GM10266 (cell line): ENCODE data around the gene IL13.

Source experiments
- DNase-seq: peaks from one replicate; pipeline ENCODE4 v3.0.0; 2012; ENCODE audit errors: extremely low spot score
- TF ChIP-seq, protein P1 (sequence below): IDR thresholded peaks from 2 replicates; pipeline ENCODE4 v1.5.1; 2012; ENCODE audit warnings: mild to moderate bottlenecking, low read depth; ENCODE audit not compliant: control insufficient read depth, insufficient read depth; ENCODE audit errors: missing control alignments

Gene IL13

GRCh38 chr5:132657676-132658380 is at the start of gene IL13:
Gene IL13, plus strand, starts transcription at chr5:132658173. Its CDS starts 14 bp downstream, at chr5:132658187.
- TF ChIP-seq, protein P1, sequence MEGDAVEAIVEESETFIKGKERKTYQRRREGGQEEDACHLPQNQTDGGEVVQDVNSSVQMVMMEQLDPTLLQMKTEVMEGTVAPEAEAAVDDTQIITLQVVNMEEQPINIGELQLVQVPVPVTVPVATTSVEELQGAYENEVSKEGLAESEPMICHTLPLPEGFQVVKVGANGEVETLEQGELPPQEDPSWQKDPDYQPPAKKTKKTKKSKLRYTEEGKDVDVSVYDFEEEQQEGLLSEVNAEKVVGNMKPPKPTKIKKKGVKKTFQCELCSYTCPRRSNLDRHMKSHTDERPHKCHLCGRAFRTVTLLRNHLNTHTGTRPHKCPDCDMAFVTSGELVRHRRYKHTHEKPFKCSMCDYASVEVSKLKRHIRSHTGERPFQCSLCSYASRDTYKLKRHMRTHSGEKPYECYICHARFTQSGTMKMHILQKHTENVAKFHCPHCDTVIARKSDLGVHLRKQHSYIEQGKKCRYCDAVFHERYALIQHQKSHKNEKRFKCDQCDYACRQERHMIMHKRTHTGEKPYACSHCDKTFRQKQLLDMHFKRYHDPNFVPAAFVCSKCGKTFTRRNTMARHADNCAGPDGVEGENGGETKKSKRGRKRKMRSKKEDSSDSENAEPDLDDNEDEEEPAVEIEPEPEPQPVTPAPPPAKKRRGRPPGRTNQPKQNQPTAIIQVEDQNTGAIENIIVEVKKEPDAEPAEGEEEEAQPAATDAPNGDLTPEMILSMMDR, result no peak
- DNase-seq, result no peak

DNA sequence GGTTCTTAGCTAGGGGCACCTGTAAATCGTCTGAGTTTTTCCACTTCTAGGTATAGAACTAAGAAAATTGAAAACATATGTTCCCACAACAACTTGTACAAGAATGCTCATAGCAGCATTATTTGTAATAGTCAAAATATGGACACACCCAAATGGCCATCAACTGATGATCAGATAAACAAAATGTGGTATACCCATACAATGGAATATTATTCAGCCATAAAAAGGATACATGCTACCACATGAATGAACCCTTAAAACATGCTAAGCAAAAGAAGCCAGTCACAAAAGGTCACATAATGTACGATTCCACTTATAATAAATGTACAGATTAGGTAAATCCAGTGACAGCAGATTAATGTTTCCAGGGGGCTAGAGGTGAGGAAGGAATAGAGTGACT is 46.0 kb upstream of the IL13 start:
- TF ChIP-seq, protein P1, result no peak
- no peak for DNase-seq

DNA sequence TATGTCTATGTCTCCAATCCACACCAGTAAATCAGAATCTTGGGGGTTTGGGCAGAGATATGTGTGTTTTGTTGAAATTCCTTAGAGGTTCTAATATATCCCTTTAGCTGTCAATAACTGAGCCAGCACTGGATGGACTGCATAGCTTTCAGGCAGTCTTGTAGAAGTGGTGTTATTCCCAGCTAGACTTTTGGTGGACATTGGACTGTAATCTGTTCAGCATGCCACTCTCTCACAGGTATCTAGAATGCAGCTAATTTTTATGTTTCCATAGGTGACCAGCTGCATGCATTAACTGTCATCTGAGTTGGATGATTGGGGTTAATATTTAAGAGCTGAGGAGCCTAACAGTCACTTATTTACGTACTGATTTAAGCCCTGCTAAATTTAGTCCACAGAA is 45.1 kb upstream of the IL13 start:
- DNase-seq, result no peak
- TF ChIP-seq, protein P1, result no peak

- DNase-seq, result no peak
- TF ChIP-seq, protein P1, result no peak
Measured at GRCh38 chr5:132621699-132622098, 36.3 kb upstream of the IL13 start.

DNA sequence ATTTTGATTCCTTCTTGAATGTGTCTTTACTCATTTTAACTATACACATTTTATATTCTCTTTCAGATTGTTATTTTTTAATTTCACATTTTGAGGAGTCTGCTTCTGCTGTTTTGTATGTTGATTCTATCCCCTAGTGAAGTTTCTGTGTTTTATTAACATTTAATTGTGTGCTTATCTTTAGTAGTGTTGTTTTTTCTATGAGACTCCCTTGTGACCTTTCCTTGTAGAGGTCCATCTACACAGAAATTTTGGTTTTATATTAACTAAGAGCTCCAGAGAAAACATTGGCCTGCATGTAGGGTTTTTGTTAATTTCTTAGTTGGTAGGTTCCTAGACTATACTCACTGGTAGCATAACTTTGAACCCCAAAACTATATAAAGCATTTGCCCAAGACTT is 35.4 kb upstream of the IL13 start:
- TF ChIP-seq, protein P1, result no peak
- DNase-seq, result no peak

DNA sequence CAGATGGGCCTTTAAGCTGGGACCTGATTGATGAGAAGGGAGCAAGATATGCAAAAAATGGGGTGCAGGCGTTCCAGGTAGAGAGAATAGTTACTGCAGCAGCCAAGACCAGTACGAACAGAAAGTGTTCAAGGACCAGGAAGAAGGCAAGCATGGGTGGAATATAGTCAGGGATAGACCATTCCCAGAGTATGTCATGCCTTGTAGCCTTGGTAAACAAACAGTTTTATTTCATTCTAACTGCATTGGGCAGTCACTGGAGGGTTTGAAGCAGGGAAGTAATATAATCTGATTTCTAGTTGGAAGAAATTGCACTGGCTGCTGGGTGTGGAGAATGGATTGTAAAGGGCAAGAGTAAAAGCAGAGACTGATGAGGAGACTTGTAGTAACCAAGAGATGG is 30.5 kb upstream of the IL13 start:
- DNase-seq, result no peak
- TF ChIP-seq, protein P1, result no peak

DNA sequence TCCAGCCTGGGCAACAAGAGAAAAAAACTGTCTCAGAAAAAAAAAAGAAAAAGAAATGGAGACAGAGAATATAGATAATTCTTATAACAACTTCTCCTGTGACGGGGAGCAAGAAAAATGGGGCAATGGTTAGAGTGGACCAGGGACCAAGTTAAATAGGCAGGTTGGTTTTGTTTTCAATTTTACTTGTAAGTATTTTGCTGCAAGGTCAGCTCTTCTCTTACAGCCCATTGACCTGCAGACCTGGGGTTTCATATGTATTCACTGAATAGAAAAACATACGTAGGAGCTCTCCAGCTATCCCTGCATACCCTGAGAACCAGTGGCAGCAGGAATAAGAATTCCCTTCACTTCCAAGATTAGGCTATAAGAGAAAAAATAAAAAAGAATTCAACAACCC is 29.2 kb upstream of the IL13 start:
- peak; percentile 39 for DNase-seq
- TF ChIP-seq, protein P1, result no peak
